B cell (primary cell): ENCODE data around the gene PCGF2.

ENCODE experiments used
- CTCF ChIP-seq: fragments of 200-600 bp; IDR thresholded peaks from one replicate; pipeline ENCODE4 v1.8.0; 2022; ENCODE audit warnings: antibody characterized with exemption, mild to moderate bottlenecking
- EZH2 ChIP-seq: IDR thresholded peaks from 2 replicates; pipeline ENCODE4 v1.6.1; 2012; ENCODE audit warnings: borderline replicate concordance, low read depth, mild to moderate bottlenecking, moderate library complexity, low read length; ENCODE audit not compliant: insufficient read depth, poor library complexity, severe bottlenecking

DNA sequence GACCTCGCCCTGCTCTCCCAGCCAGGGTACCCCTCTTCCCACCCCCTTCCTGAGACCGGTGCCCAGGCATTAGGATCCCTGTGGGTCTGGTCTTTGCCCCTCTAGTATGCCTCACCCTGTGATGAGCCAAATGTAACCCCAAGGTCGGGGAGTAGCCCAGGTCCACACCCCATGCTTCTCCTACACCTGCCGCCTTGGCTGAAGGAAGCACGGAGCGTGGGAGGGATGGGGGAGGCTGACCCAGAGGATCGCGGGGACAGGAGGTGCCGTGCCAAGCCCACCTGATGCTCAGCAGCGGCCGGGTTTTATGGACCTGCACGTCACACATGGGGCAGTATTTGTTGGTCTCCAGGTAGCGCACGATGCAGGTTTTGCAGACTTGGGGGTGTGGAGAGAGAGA, 8.8 kb downstream of the PCGF2 start:
- TF ChIP-seq CTCF: no peak
- TF ChIP-seq EZH2: no peak
